Neural cell (in vitro differentiated cells): ENCODE results near the gene PTPRU.

Experiments used
- CTCF ChIP-seq: fragments of 450-650 bp; IDR thresholded peaks from 2 replicates; pipeline ENCODE4 v1.5.1; 2014; ENCODE audit warnings: antibody characterized with exemption, mild to moderate bottlenecking, moderate library complexity; ENCODE audit not compliant: poor library complexity, severe bottlenecking
- EP300 ChIP-seq: fragments of 450-650 bp; conservative IDR thresholded peaks from 2 replicates; pipeline ENCODE4 v1.6.1; 2014; ENCODE audit warnings: antibody characterized with exemption, mild to moderate bottlenecking, moderate library complexity; ENCODE audit not compliant: poor library complexity, severe bottlenecking
- MXI1 ChIP-seq: fragments of 450-650 bp; conservative IDR thresholded peaks from 2 replicates; pipeline ENCODE4 v1.6.1; 2014; ENCODE audit warnings: antibody characterized with exemption, mild to moderate bottlenecking; ENCODE audit not compliant: poor library complexity, severe bottlenecking
- POLR2AphosphoS5 ChIP-seq: IDR thresholded peaks from 2 replicates; pipeline ENCODE4 v1.6.1; 2012
- RAD21 ChIP-seq: fragments of 450-650 bp; conservative IDR thresholded peaks from 2 replicates; pipeline ENCODE4 v1.6.1; 2014; ENCODE audit warnings: antibody characterized with exemption, mild to moderate bottlenecking, moderate library complexity
- SMC3 ChIP-seq: fragments of 450-650 bp; conservative IDR thresholded peaks from 2 replicates; pipeline ENCODE4 v1.6.1; 2014; ENCODE audit warnings: antibody characterized with exemption, mild to moderate bottlenecking, moderate library complexity; ENCODE audit not compliant: poor library complexity
- TF ChIP-seq, protein P1 (sequence below): IDR thresholded peaks from 2 replicates; pipeline ENCODE4 v1.6.1; 2012; ENCODE audit warnings: borderline replicate concordance

DNA sequence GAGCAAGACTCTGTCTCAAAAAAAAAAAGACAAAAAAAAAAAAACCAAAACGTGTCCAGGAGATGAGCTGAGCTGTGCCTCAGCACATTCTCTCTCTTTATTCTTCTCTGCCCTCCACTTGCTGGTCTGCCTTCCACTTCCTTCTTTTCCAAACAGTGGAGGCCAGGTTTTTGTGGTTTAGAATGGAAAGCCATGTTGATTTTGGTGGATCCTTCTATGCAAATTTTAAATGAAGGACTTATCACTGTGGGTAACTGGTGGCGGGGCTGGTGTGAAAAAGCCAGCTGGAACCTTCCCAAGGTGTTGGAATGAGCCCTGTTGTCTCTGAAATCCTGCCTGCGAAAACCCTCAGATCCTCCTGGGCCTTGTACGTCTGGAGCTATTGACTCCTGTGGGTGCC lies 61.9 kb downstream of the PTPRU start:
- TF ChIP-seq RAD21 (no peak), CTCF (no peak), EP300 (no peak), POLR2AphosphoS5 (no peak), SMC3 (no peak), MXI1 (no peak)
- TF ChIP-seq, protein P1, sequence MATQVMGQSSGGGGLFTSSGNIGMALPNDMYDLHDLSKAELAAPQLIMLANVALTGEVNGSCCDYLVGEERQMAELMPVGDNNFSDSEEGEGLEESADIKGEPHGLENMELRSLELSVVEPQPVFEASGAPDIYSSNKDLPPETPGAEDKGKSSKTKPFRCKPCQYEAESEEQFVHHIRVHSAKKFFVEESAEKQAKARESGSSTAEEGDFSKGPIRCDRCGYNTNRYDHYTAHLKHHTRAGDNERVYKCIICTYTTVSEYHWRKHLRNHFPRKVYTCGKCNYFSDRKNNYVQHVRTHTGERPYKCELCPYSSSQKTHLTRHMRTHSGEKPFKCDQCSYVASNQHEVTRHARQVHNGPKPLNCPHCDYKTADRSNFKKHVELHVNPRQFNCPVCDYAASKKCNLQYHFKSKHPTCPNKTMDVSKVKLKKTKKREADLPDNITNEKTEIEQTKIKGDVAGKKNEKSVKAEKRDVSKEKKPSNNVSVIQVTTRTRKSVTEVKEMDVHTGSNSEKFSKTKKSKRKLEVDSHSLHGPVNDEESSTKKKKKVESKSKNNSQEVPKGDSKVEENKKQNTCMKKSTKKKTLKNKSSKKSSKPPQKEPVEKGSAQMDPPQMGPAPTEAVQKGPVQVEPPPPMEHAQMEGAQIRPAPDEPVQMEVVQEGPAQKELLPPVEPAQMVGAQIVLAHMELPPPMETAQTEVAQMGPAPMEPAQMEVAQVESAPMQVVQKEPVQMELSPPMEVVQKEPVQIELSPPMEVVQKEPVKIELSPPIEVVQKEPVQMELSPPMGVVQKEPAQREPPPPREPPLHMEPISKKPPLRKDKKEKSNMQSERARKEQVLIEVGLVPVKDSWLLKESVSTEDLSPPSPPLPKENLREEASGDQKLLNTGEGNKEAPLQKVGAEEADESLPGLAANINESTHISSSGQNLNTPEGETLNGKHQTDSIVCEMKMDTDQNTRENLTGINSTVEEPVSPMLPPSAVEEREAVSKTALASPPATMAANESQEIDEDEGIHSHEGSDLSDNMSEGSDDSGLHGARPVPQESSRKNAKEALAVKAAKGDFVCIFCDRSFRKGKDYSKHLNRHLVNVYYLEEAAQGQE = no peak
